ENCODE results near the gene EOLA2.
"Not testable (repeated sequence)": the region's sequence is repeated elsewhere in the genome, so short reads cannot be mapped to it uniquely, and the experiment has no call there.

EOLA2 gene

GRCh38 chrX:149933547-149933946 is 4.7 kb downstream of the EOLA2 start:
- FAIRE-seq, result not testable (repeated sequence)

GRCh38 chrX:149932970-149933369 is 5.3 kb downstream of the EOLA2 start:
- FAIRE-seq, result peak; percentile 98
- not testable (repeated sequence) for DNase-seq (ENCODE audit: insufficient read length, low spot score)

More at GRCh38 chrX:149933547-149933946, 4.7 kb downstream of the EOLA2 start:
- DNase-seq (ENCODE audit: insufficient read length, low spot score), result not testable (repeated sequence)

- DNase-seq (ENCODE audit: insufficient read length, low spot score); FAIRE-seq: not testable (repeated sequence)
These were observed 6.1 kb downstream of the EOLA2 start for GRCh38 chrX:149932150-149932549.

- FAIRE-seq, result peak; percentile 64
- not testable (repeated sequence) for DNase-seq (ENCODE audit: insufficient read length, low spot score)
These were observed 6.9 kb downstream of the EOLA2 start for GRCh38 chrX:149931355-149931754.

- FAIRE-seq, result peak; percentile 94
These were observed 8.9 kb downstream of the EOLA2 start, which contains the start of gene HSFX4 for GRCh38 chrX:149929400-149929799. HSFX4 (plus strand) TSS chrX:149929573; CDS start chrX:149929645, 72 bp downstream.

DNA sequence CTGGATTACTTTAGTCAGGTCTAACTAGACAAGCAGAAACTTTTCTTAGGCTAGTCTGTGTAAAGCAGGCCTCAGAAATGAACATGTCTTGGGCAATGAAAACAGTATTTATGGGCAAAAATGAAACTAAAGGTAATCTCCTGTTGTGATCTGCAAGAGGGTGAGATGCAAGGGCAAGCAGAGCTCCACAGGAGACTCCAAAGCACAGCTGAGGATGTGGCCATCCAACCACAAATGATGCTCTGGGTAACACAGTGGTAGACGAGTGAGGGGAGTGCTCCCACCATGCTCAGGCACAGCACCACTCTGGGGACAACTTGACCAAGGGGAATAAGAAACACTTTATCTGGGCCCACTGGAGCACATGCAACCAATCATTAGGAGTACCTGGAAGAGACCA is 9.7 kb downstream of the EOLA2 start:
- not testable (repeated sequence) for DNase-seq (ENCODE audit: insufficient read length, low spot score); FAIRE-seq

More at GRCh38 chrX:149929400-149929799, 8.9 kb downstream of the EOLA2 start, which contains the start of gene HSFX4:
- not testable (repeated sequence) for DNase-seq (ENCODE audit: insufficient read length, low spot score)

GRCh38 chrX:149927964-149928258 is 10.4 kb downstream of the EOLA2 start:
- peak; percentile 80 for FAIRE-seq

DNA sequence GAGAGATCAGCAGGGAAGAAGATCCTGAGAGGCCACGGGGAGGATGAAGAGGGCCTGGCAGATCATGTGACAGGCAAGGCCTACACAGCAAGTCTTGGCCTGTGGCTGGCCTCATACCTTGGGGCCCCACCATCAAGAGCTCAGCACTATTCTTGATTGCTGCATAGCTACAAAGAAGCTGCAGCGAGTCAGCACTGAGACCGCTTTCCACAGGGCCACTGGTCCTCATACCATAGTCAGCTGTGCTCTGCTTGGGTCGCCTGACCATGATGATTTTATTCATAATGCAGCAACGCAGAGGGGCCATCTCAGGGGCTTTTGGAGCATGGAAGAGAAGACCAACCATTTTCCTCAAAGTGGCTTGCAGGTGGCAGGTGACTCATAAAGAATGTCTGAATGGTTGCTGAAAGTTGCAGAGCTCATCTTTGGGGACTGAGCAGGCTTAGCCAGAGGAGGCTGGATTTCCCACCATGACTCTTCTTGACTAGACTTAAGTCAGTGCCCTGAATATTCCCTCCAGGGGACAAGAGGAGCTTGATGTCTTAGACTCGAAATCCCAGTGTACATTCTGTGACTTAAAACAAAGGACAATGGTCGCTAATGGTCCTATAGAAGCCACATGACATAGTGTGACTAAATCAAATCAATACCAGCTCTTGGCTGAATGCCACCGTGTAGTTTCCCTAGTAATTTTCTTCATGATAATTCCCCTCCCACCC is 10.9 kb downstream of the EOLA2 start:
- peak; percentile 86 for FAIRE-seq
- DNase-seq (ENCODE audit: insufficient read length, low spot score), result not testable (repeated sequence)

More at GRCh38 chrX:149927964-149928258, 10.4 kb downstream of the EOLA2 start:
- DNase-seq (ENCODE audit: insufficient read length, low spot score), result not testable (repeated sequence)

DNA sequence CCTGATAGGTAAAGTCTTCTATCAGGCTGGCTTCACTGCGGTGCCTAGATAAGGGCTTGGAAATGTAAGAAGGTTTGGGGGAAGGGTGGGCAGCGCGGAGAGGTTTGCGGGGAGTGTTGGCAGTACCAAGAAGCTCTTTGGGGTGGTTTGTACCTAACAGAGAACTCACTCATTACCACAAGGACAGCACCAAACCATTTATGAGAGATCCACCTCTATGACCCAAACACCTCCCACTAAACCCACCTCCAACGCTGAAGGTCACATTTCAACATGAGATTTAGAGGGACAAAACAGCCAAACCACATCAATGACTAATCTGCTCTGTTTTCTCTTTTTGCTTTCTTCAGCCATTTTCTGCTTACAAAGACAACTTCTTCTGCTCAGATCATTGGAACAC is 13.9 kb downstream of the EOLA2 start:
- peak; percentile 18 for FAIRE-seq
- DNase-seq (ENCODE audit: insufficient read length, low spot score), result not testable (repeated sequence)

GRCh38 chrX:149923836-149924235 is 14.5 kb downstream of the EOLA2 start:
- peak; percentile 62 for FAIRE-seq
- DNase-seq (ENCODE audit: insufficient read length, low spot score), result not testable (repeated sequence)

DNA sequence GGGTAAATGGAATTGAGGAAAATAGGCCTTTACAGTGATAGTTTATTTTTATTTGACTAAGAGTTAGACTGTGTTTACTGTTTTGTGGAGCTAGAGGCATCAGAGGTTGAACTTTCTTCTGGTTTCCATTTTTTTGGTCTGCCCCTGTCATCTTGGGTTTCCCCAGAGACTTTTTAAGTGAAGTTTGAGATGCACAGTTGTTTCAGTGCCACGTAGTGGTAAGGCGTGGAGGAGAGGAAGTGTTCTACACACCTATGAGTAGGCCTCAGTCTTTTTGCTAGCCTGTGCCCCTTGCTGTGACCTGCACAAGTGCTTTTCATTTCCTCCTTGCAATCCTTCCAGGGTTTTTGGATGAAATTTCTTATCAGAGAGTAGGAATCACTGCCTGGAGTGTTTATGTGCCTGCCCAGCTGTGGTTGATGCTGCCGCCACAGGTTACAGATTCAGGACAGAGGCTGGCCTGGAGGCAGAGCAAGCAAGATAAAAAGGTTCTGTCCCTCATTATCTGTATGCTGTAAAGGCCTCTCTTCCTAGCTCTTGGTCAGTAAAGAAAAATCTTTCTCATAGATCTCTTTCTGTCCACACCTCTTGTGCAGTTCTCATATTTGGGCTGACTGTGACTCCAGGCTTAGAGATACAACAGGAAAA is 21.4 kb downstream of the EOLA2 start:
- DNase-seq (ENCODE audit: insufficient read length, low spot score) (no peak), FAIRE-seq (peak; percentile 40)

GRCh38 chrX:149910178-149910695 is 28.1 kb downstream of the EOLA2 start:
- DNase-seq (ENCODE audit: insufficient read length, low spot score), result no peak
- no peak for FAIRE-seq

DNA sequence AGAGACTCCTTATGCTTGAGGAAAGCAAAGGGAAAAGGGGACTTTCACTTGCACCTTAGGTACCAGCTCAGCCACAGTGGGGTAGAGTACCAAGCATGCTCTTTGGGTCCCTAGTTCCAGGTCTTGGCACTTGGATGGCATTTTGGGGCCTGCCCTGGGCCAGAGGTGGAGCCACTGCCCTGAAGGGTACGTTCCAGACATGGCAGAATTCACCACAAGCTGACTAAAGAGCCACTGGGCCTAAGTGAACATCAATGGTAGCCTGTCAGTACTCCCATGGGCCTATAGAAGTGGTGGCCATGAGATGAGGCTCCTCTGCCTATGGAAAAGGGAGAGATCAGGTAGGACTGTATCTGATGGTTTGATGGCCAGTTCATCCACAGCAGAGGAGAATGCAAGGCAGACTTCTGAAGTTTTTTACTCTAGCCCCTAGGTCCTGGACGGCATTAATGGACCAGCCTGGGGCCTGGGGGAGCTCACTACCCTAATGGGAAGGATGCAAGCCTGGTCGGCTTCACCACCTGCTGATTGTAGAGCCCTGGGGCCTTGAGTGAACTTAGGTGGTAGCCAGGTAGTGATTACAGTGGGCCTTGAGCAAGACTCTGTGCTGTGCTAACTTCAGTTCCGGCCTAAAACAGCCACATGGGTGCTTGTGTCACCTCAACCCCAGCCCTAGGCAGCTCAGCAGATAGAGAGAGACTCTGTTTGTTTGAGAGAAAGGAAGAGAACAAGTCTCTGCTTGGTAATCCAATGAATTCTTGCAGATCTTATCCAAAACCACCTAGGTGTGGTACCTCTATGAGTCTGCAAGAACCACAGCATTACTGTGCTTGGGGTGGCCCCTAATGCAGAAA is 28.7 kb downstream of the EOLA2 start:
- FAIRE-seq (no peak), DNase-seq (ENCODE audit: insufficient read length, low spot score) (no peak)

GRCh38 chrX:149908727-149909126 is 29.6 kb downstream of the EOLA2 start:
- no peak for FAIRE-seq

GRCh38 chrX:149908308-149908707 is 30.0 kb downstream of the EOLA2 start:
- no peak for FAIRE-seq
- no peak for DNase-seq (ENCODE audit: insufficient read length, low spot score)

More at GRCh38 chrX:149908727-149909126, 29.6 kb downstream of the EOLA2 start:
- no peak for DNase-seq (ENCODE audit: insufficient read length, low spot score)

GRCh38 chrX:149903889-149904748 is 34.2 kb downstream of the EOLA2 start:
- FAIRE-seq (no peak), DNase-seq (ENCODE audit: insufficient read length, low spot score) (no peak)

DNA sequence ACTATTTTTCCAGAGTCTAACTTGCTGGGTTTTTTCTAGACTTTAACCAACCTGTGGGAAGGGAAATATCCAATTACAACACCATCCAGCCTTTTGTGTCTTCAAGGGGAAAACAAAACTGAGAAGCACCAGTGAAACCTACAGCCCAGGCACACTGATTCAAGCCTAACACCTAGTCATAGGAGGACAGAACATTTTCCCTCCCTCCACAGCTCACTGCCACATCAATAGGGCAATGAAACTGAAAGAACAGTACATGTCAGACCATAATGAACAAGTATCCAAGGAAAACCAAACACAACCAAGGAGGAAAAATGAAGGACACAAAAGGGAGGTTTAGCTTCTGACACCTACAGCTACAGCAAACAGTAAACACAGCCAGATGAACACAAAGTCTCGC is 39.7 kb downstream of the EOLA2 start:
- DNase-seq (ENCODE audit: insufficient read length, low spot score), result no peak
- FAIRE-seq, result peak; percentile 54

GRCh38 chrX:149890828-149891227 is 47.5 kb downstream of the EOLA2 start:
- not testable (repeated sequence) for FAIRE-seq; DNase-seq (ENCODE audit: insufficient read length, low spot score)

Data from GM19239 (cell line).